HG03460 (cell line): Measurements from ENCODE around the gene CHM.
"Not testable (repeated sequence)": the region's sequence is repeated elsewhere in the genome, so short reads cannot be mapped to it uniquely, and the experiment has no call there.

Experiments
- ATAC-seq: cut with Tn5 transposase; IDR thresholded peaks from one replicate; pipeline ENCODE4 v1.9.1; 2021; ENCODE audit not compliant: unreplicated experiment

The CHM gene

DNA sequence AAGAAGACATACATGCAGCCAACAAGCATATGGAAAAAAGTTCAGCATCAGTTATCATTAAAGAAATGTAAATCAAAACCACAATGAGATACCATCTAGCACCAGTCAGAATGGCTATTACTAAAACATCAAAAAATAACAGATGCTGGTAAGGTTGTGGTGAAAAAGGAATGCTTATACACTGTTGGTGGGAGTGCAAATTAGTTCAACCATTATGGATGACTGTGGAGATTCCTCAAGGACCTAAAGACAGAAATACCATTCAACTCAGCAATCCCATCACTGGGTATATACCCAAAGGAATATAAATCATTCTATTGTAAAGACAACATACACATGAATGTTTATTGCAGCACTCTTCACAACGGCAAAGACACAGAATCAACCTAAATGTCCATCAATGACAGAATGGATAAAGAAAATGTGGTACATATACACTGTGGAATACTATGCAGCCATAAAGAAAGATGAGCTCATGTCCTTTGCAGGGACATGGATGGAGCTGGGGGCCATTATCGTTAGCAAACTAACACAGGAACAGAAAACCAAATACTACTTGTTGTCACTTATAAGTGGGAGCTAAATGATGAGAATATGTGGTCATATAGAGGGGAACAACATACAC is 130.6 kb downstream of the CHM start:
- ATAC-seq: not testable (repeated sequence)

DNA sequence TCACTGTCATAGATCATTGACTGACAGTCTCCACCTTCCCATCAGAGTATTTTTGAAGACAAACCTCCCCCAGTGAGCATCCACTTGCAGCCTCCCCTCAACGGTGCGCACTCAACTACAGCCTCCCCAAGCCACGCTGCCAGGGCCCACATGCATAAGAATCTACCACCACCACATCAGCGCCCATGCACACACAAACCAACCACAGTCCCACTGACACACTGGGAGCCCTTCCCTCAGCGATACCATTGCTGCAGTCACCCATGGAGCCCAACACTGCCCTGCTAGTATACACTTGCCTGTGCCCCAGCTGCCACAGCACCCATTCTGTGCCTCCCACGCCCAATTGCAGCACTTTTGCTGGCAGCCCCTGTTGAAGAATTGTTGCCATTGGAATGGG is 132.9 kb downstream of the CHM start:
- no peak for ATAC-seq

DNA sequence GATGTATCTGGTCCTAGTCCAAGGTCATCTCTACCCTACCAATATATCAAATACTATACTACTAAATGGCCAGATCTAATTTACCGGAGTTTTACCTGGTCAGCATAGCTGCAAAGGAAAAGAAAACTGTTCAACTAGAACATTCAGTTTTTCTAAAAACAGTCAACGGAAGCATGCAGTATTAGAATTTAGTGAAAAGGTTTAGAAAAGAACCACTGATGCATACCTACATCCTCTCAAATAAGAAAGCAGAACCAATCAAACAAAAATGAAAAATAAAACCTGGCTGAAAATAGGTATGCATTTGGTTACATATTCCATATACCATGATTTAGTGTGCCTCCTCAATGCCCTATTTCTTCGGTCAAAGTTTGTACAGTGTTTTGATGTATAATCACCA is 140.0 kb downstream of the CHM start:
- ATAC-seq: no peak

GRCh38 chrX:85906399-85906798 is 141.0 kb downstream of the CHM start:
- no peak for ATAC-seq

GRCh38 chrX:85905851-85906250 is 141.5 kb downstream of the CHM start:
- ATAC-seq: no peak

- no peak for ATAC-seq
These were observed 143.5 kb downstream of the CHM start for GRCh38 chrX:85903692-85904471.

DNA sequence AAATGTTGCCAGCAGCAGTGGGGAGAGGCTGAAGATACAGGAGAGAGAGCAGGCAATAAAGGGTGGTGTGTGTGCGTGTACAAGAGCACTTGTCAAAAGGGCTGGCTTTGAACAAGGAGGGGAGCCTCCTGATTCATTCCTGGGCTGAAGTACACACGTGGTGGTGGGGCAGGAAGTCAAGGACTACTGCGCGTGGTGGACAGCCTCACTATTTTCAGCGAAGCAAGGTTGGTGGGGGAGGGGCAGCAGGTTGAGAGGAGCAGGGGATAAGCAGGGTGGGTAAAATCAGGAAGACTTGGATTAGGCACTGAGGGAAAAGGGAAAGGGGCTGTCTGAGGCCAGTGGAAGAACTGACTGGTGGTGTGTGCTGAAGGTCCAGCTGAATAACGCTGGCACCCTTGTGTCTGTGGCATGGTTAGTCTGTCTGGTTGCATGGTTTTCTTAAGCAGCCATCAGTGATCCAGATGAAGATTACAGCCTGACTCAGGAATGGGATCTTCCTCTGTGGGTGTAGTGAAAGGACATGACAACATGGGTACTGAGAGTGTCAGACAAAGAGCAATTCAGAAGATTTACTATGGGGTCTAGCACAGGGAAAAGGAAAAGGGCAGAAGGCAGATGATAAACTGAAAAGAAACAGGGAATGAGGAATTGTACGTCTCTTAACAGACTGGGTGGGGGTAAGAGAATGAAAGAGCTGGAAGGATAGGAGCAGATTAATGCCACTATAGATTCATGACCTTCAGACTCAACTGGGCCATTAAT is 149.8 kb downstream of the CHM start:
- no peak for ATAC-seq

DNA sequence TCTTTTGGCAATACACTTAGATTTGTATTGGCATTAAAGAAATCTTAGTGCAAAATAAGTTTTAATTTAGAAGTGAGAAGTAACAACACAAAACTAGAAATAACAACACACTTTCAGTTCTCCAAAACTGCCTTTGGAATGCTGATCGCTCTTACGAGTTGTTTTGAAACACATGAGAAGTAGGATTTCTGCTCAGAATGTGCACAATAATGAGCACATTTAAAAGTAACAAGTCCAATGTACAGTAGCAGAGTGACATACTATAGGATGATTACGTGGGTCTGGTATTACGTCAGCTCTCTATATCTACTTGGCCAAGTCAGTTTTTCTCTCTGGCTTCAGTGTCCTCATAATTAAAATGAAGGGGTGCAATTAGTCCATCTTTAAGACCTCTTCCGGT is 164.8 kb downstream of the CHM start:
- ATAC-seq: no peak

DNA sequence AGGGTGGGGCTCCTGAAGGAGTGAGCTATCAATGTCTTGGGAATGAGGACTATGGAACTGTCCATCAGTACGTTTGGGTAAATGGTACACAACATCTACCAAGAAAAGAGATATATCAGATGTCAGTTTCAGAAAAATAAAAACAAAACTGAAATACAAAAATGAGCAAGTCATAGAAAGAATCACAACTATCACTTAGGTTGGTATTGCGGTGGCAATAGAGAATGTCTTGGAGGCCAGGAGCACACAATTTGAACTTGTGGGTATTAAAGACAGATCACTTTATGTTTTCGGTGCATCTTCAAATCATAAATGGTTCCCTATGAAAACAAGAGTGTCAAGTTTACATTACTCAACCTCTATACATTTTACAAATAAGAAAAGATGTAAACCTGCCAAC is 176.8 kb downstream of the CHM start:
- ATAC-seq: no peak

DNA sequence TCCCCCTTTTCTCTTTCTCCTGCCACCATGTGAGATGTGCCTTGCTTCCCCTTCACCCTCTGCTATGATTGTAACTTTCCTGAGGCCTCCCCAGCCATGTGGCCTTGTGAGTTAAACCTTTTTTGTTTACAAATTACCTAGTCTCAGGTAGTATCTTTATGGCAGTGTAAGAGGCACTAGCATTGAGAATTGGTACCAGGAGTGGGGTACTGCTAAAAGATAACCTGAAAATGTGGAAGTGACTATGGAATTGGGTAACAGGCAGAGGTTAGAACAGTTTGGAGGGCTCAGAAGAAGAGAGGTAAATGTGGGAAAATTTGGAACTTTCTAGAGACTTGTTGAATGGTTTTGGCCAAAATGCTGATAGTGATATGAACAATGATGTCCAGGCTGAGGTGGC is 182.0 kb downstream of the CHM start:
- ATAC-seq: no peak

GRCh38 chrX:85859426-85859825 is 187.9 kb downstream of the CHM start:
- ATAC-seq: no peak

- ATAC-seq: no peak
These were observed 195.9 kb downstream of the CHM start for GRCh38 chrX:85851418-85851817.

DNA sequence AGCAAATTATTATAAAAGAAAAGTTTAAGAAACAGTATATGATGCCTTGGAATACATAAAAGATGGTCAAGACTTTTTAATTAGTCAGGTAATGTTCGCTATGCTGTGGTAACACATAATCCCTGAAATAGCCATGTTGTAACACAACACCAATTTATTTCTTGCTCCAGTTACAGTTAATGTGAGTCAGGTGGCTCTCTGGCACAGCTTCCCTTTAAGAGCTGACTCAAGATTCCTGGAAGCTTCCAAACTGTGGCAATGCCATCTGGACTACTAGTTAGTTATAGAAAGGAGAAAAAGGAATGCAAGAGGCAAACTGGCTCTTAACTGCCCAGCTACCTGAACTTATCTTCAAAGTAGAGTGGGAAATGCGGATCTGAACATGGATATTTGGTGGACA is 210.5 kb downstream of the CHM start:
- no peak for ATAC-seq

GRCh38 chrX:85828771-85829170 is 218.6 kb downstream of the CHM start:
- no peak for ATAC-seq

DNA sequence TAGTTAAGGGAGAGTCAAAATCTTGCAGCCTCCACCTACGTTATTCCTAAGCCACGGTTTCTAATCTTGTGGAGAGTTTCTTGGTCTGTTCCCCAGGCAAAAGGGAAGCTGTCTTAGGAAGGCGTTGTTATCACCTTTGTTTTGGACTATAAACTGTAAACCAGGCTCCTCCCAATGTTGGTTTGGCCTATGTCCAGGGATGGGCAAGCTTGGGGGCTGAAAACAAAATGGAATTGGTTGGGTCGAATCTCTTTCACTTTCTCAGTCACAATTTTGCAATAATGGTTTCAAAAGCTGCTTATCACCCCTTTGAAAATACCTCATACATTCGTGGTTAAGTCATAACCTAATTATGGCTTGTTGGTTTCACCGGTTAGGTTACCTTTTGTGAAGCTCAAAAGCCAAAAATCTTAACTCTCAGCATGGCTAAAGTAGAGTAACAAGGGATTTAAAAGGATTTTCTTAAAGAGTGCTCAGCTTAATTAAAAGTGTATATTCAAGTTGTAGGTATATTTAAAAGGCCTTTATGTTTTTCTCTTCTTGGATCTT is 232.1 kb downstream of the CHM start:
- ATAC-seq: no peak
